B cell (primary cell): Measurements from ENCODE around the gene CCDC30. TPM values are rescaled to one million over a fixed set of nuclear protein-coding genes. Genes with fewer than 3 reads are reported as not detected.

Experiments used
- ATAC-seq: fragments of 200-7000 bp; cut with Tn5 transposase; one replicate; pipeline ENCODE4 v1.10.0; 2021; ENCODE audit warnings: low read depth, mild to moderate bottlenecking, moderate number of reproducible peaks, moderate library complexity
- CTCF ChIA-PET: fragments of 350-600 bp; sonication (Branson Sonifier 250); formaldehyde crosslinking; loops from one replicate; lab custom pipeline; 2021; ENCODE audit warnings: antibody characterized with exemption, inconsistent platforms; lab: Charles Lee
- POLR2A ChIA-PET: fragments of 350-600 bp; sonication (Branson Sonifier 250); formaldehyde crosslinking; loops from one replicate; lab custom pipeline; 2021; ENCODE audit warnings: antibody characterized with exemption; lab: Charles Lee
- DNase-seq: peaks from one replicate; pipeline ENCODE4 v3.0.0; 2013
- H2AFZ ChIP-seq: 2 replicates; pipeline ENCODE4 v1.6.1; 2012; ENCODE audit warnings: mild to moderate bottlenecking, low read depth, low read length; ENCODE audit not compliant: insufficient read depth, poor library complexity, severe bottlenecking
- H3K27ac ChIP-seq, 2 donors: 1 replicate in 1 of 2; 2 replicates in 1 of 2; pipeline ENCODE4 v1.5.1; 2012 to 2013; ENCODE audit warnings: low read length in 2 of 2, mild to moderate bottlenecking in 2 of 2, moderate library complexity in 1 of 2
- H3K27me3 ChIP-seq, 4 experiments: fragments of 200-600 bp in 1 of 4; sonication (generic) in 1 of 4; replicated peaks in 1 of 4; 1 replicate in 2 of 4; 2 replicates in 2 of 4; pipeline versions ENCODE4 v1.6.1 to v1.7.0; 2013 to 2016; ENCODE audit warnings: low read length in 3 of 4, mild to moderate bottlenecking in 2 of 4, mixed read lengths in 1 of 4, moderate library complexity in 1 of 4; ENCODE audit not compliant: insufficient read depth in 4 of 4, control insufficient read depth in 3 of 4; ENCODE audit errors: control extremely low read depth in 1 of 4
- H3K36me3 ChIP-seq, 2 experiments: replicated peaks in 1 of 2; 1 replicate in 1 of 2; 2 replicates in 1 of 2; pipeline versions ENCODE4 v1.6.1 to v1.7.1; 2013; ENCODE audit warnings: low read length in 1 of 2; ENCODE audit not compliant: insufficient read depth in 2 of 2, control insufficient read depth in 1 of 2; ENCODE audit errors: control extremely low read depth in 1 of 2, extremely low read depth in 1 of 2
- H3K4me1 ChIP-seq, 2 donors: fragments of 200-600 bp in 1 of 2; sonication (generic) in 1 of 2; 1 replicate in 1 of 2; 2 replicates in 1 of 2; pipeline versions ENCODE4 v1.5.1 to v1.6.1; 2013 to 2017; ENCODE audit warnings: low read length in 2 of 2; ENCODE audit not compliant: control insufficient read depth in 2 of 2, insufficient read depth in 2 of 2
- H3K4me2 ChIP-seq: replicated peaks from 2 replicates; pipeline ENCODE3; 2012; ENCODE audit warnings: mild to moderate bottlenecking, low read depth, low read length; ENCODE audit not compliant: poor library complexity, severe bottlenecking
- H3K4me3 ChIP-seq, 5 experiments: fragments of 200-600 bp in 1 of 5; sonication (generic) in 1 of 5; 1 replicate in 3 of 5; 2 replicates in 2 of 5; pipeline versions ENCODE4 v1.5.1 to v1.7.0; 2011 to 2016; ENCODE audit warnings: low read length in 4 of 5, mild to moderate bottlenecking in 4 of 5, low read depth in 2 of 5, control low read depth in 1 of 5, moderate library complexity in 1 of 5; ENCODE audit not compliant: insufficient read depth in 1 of 5; ENCODE audit errors: control extremely low read depth in 1 of 5, extremely low read depth in 1 of 5
- H3K79me2 ChIP-seq: fragments of 200-600 bp; sonication (generic); one replicate; pipeline ENCODE4 v1.6.0; 2016; ENCODE audit warnings: low read length; ENCODE audit not compliant: control insufficient read depth, insufficient read depth
- H3K9ac ChIP-seq: fragments of 200-600 bp; sonication (generic); 2 replicates; pipeline ENCODE4 v1.6.1; 2017; ENCODE audit warnings: mild to moderate bottlenecking, low read length, moderate library complexity
- H3K9me3 ChIP-seq, 3 donors: one replicate each; pipeline versions ENCODE4 v1.6.1 to v1.7.1; 2013; ENCODE audit warnings: low read length in 2 of 3; ENCODE audit not compliant: control insufficient read depth in 2 of 3, insufficient read depth in 1 of 3; ENCODE audit errors: control extremely low read depth in 1 of 3
- H4K20me1 ChIP-seq: 2 replicates; pipeline ENCODE4 v1.6.0; 2012; ENCODE audit warnings: mild to moderate bottlenecking, low read length; ENCODE audit not compliant: insufficient read depth, control insufficient read depth, poor library complexity, severe bottlenecking
- H3K27ac Mint-ChIP-seq: one replicate; pipeline ENCODE4 v1.8.0; 2021; ENCODE audit warnings: mixed read lengths
- H3K27me3 Mint-ChIP-seq: one replicate; pipeline ENCODE4 v1.8.0; 2021; ENCODE audit warnings: mixed read lengths
- H3K4me1 Mint-ChIP-seq: one replicate; pipeline ENCODE4 v1.8.0; 2021; ENCODE audit warnings: mixed read lengths
- H3K4me3 Mint-ChIP-seq: one replicate; pipeline ENCODE4 v1.8.0; 2021; ENCODE audit warnings: mixed read lengths
- H3K9me3 Mint-ChIP-seq: one replicate; pipeline ENCODE4 v1.8.0; 2022; ENCODE audit warnings: mixed read lengths; ENCODE audit not compliant: insufficient read depth
- EZH2 ChIP-seq: IDR thresholded peaks from 2 replicates; pipeline ENCODE4 v1.6.1; 2012; ENCODE audit warnings: borderline replicate concordance, low read depth, mild to moderate bottlenecking, moderate library complexity, low read length; ENCODE audit not compliant: insufficient read depth, poor library complexity, severe bottlenecking
- WGBS: methylation state at CpG from one replicate; pipeline ENCODE4 v1.1.5; 2013; ENCODE audit warnings: missing lambda C conversion rate; ENCODE audit not compliant: insufficient coverage; 5-methylcytosine and 5-hydroxymethylcytosine counted together
- intact Hi-C: fragments of 100-400 bp; cut with micrococcal nuclease; formaldehyde crosslinking; loops from one replicate; pipeline ENCODE4 v1.10.0; 2022
- polyA plus RNA-seq: library from polyadenylated mRNA; depleted of rRNA; stranded (reverse); fragments of >200 nt; gene quantifications from 2 replicates; pipeline ENCODE4 v1.2.3, GENCODE V29; 2012
- total RNA-seq, 2 donors: library from RNA; stranded (reverse); fragments of 120-200 nt in 1 of 2; gene quantifications; 1 replicate in 1 of 2; 2 replicates in 1 of 2; pipeline versions ENCODE4 v1.2.3 to v1.2.4, GENCODE V29; 2013 to 2022
- TF ChIP-seq, protein P1 (sequence below): fragments of 200-600 bp; IDR thresholded peaks from one replicate; pipeline ENCODE4 v1.8.0; 2022; ENCODE audit warnings: antibody characterized with exemption, mild to moderate bottlenecking

CCDC30 gene
- total and polyA plus RNA-seq, 2 donors (not counting 1 experiment from before 2014, with no cell fraction given) = 1.4 to 7.4 TPM

DNA sequence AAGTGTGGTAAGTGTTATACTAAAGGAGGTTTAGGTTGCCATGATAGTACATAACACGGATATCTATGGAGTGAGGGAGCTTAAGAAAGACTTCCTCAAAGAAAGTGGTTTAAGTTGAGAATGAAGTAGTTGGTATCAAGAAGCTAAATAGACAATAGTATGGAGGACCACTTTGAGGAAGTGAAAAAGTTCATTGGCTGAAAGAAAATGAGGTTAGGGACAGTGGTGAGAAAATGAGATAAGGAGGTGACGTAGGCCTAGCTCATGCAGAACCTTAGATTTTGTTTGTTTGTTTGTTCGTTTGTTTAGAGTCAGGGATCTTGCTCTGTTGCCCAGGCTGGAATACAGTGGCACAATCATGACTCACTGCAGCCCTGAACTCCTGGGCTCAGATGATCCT, 122.9 kb downstream of the CCDC30 start:
- Mint-ChIP-seq H3K27ac (no peak overlapping the region), H3K9me3 (peaks cover 6% of the 10 kb centered on the region), H3K4me1 (peaks cover 3% of the 10 kb centered on the region), H3K27me3 (no peaks in the 10 kb centered on the region), H3K4me3 (no peak overlapping the region)
- ATAC-seq (no peak), DNase-seq (peak; percentile 25)
- ChIA-PET CTCF (interaction anchor here (0.9 kb wide), 1 partner anchor 8 kb away, joined by 3 read pairs; no protein-coding TSS in a partner anchor), POLR2A (interaction anchor here (0.6 kb wide), 1 partner anchor 227 kb away, joined by 3 read pairs; no protein-coding TSS in a partner anchor)
- no peaks in the 10 kb centered on the region for H3K36me3 ChIP-seq
- H3K9me3 ChIP-seq = peaks cover 5 to 13% (median 7%) of the 10 kb centered on the region in 3 donors
- no peak overlapping the region for H3K9ac ChIP-seq
- no peaks in the 10 kb centered on the region for H3K4me1 ChIP-seq
- H2AFZ ChIP-seq = no peak overlapping the region
- no peaks in the 10 kb centered on the region for H4K20me1 ChIP-seq
- TF ChIP-seq, protein P1, sequence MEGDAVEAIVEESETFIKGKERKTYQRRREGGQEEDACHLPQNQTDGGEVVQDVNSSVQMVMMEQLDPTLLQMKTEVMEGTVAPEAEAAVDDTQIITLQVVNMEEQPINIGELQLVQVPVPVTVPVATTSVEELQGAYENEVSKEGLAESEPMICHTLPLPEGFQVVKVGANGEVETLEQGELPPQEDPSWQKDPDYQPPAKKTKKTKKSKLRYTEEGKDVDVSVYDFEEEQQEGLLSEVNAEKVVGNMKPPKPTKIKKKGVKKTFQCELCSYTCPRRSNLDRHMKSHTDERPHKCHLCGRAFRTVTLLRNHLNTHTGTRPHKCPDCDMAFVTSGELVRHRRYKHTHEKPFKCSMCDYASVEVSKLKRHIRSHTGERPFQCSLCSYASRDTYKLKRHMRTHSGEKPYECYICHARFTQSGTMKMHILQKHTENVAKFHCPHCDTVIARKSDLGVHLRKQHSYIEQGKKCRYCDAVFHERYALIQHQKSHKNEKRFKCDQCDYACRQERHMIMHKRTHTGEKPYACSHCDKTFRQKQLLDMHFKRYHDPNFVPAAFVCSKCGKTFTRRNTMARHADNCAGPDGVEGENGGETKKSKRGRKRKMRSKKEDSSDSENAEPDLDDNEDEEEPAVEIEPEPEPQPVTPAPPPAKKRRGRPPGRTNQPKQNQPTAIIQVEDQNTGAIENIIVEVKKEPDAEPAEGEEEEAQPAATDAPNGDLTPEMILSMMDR = no peak
- no peak for TF ChIP-seq EZH2
- H3K27ac ChIP-seq = no peak overlapping the region
- no peaks in the 10 kb centered on the region for H3K27me3 ChIP-seq
- WGBS = 56% methylated on average over 3 of the region's 3 CpGs
- H3K4me3 ChIP-seq = no peak overlapping the region
- H3K4me2 ChIP-seq = no peak overlapping the region
- H3K79me2 ChIP-seq = no peaks in the 10 kb centered on the region
- intact Hi-C loops = no loop called here

DNA sequence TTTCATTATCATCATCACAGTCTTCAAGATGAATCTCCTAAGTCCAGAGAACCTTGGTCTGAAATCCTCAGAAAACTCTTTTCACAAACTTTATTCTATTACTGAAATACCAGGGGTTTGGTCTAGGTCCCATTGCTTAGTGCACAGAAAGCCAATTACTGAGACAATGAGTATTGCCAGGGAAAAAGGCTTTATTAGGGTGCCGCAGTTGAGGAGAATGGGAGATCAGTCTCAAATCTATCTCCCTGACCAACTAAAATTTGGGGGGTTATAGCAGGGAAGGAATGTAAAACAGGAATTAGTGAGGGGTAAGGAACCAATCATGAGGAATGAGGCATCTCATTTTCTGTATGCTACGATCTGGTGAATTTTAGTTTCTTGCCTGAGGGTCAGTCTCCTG, 124.7 kb downstream of the CCDC30 start:
- ATAC-seq = no peak
- intact Hi-C loops = no loop called here
- Mint-ChIP-seq H3K4me3 (no peak overlapping the region), H3K9me3 (peaks cover 6% of the 10 kb centered on the region), H3K27me3 (no peaks in the 10 kb centered on the region), H3K4me1 (peaks cover 3% of the 10 kb centered on the region), H3K27ac (no peak overlapping the region)
- Histone ChIP-seq H4K20me1 (no peaks in the 10 kb centered on the region), H3K79me2 (no peaks in the 10 kb centered on the region), H3K36me3 (no peaks in the 10 kb centered on the region), H3K4me1 (no peaks in the 10 kb centered on the region), H3K4me2 (no peak overlapping the region), H3K27ac (no peak overlapping the region), H3K9ac (no peak overlapping the region), H2AFZ (no peak overlapping the region), H3K27me3 (no peaks in the 10 kb centered on the region), H3K9me3 (peaks cover 5 to 13% (median 7%) of the 10 kb centered on the region in 3 donors), H3K4me3 (no peak overlapping the region)
- TF ChIP-seq EZH2 = no peak
- TF ChIP-seq, protein P1 = no peak
- ChIA-PET POLR2A (no interaction called here), CTCF (no interaction called here)
- WGBS = 100% methylated on average over 1 of the region's 2 CpGs
- DNase-seq = no peak
